Neural cell (in vitro differentiated cells): ENCODE measurements around the gene TICRR. TPM values are rescaled to one million over a fixed set of nuclear protein-coding genes. Genes with fewer than 3 reads are reported as not detected.

ENCODE experiments used
- H2AFZ ChIP-seq: fragments of 200-600, 300-800 bp; sonication (generic), shearing (Covaris generic); 2 replicates; pipeline ENCODE4 v1.6.0; 2014; ENCODE audit warnings: low read depth, mild to moderate bottlenecking, antibody characterized with exemption, low read length, moderate library complexity
- H3F3A ChIP-seq: fragments of 200-600 bp; shearing (Covaris generic); 2 replicates; pipeline ENCODE4 v1.6.1; 2016; ENCODE audit warnings: mild to moderate bottlenecking, moderate library complexity, mixed read lengths, antibody characterized with exemption, low read length; ENCODE audit not compliant: insufficient read depth, poor library complexity, severe bottlenecking
- H3K27ac ChIP-seq: fragments of 200-600, 300-800 bp; sonication (generic), shearing (Covaris generic); 2 replicates; pipeline ENCODE4 v1.5.1; 2014; ENCODE audit warnings: mild to moderate bottlenecking, low read length, moderate library complexity
- H3K27me3 ChIP-seq: fragments of 300-800, 200-600 bp; sonication (generic), shearing (Covaris generic); 2 replicates; pipeline ENCODE4 v1.6.0; 2014; ENCODE audit warnings: mild to moderate bottlenecking, low read depth, low read length, moderate library complexity; ENCODE audit not compliant: insufficient read depth
- H3K36me3 ChIP-seq: fragments of 300-800, 200-600 bp; sonication (generic), shearing (Covaris generic); 2 replicates; pipeline ENCODE4 v1.5.1; 2014; ENCODE audit warnings: mild to moderate bottlenecking, antibody characterized with exemption, low read length, moderate library complexity; ENCODE audit not compliant: insufficient read depth
- H3K4me2 ChIP-seq: fragments of 300-800, 200-600 bp; sonication (generic), shearing (Covaris generic); 2 replicates; pipeline ENCODE4 v1.6.0; 2014; ENCODE audit warnings: mild to moderate bottlenecking, low read length
- H3K4me3 ChIP-seq: fragments of 300-800, 200-600 bp; sonication (generic), shearing (Covaris generic); 2 replicates; pipeline ENCODE4 v1.5.1; 2014; ENCODE audit warnings: mild to moderate bottlenecking, low read length, moderate library complexity
- H3K79me2 ChIP-seq: fragments of 200-600 bp; shearing (Covaris generic); replicated peaks from 2 replicates; pipeline ENCODE4 v1.6.0; 2014; ENCODE audit warnings: mild to moderate bottlenecking, low read length, moderate library complexity; ENCODE audit not compliant: insufficient read depth
- H3K9ac ChIP-seq: fragments of 300-800, 200-600 bp; sonication (generic), shearing (Covaris generic); 2 replicates; pipeline ENCODE4 v1.6.1; 2016; ENCODE audit warnings: mild to moderate bottlenecking, low read length, mixed read lengths
- H3K9me2 ChIP-seq: fragments of 200-600 bp; shearing (Covaris generic); 2 replicates; pipeline ENCODE4 v1.6.1; 2016; ENCODE audit warnings: mild to moderate bottlenecking, low read length, mixed read lengths; ENCODE audit not compliant: insufficient read depth
- H3K9me3 ChIP-seq: fragments of 200-600, 300-800 bp; sonication (generic), shearing (Covaris generic); 2 replicates; pipeline ENCODE4 v1.6.1; 2016; ENCODE audit warnings: mild to moderate bottlenecking, mixed run types, low read length, moderate library complexity, mixed read lengths
- H4K20me1 ChIP-seq: fragments of 200-600 bp; shearing (Covaris generic); 2 replicates; pipeline ENCODE4 v1.6.1; 2016; ENCODE audit warnings: mild to moderate bottlenecking, mixed run types; ENCODE audit not compliant: insufficient read depth
- CTCF ChIP-seq: fragments of 450-650 bp; IDR thresholded peaks from 2 replicates; pipeline ENCODE4 v1.5.1; 2014; ENCODE audit warnings: antibody characterized with exemption, mild to moderate bottlenecking, moderate library complexity; ENCODE audit not compliant: poor library complexity, severe bottlenecking
- EP300 ChIP-seq: fragments of 450-650 bp; conservative IDR thresholded peaks from 2 replicates; pipeline ENCODE4 v1.6.1; 2014; ENCODE audit warnings: antibody characterized with exemption, mild to moderate bottlenecking, moderate library complexity; ENCODE audit not compliant: poor library complexity, severe bottlenecking
- EZH2 ChIP-seq: fragments of 200-600, 300-800 bp; shearing (Covaris generic), sonication (generic); IDR thresholded peaks from 2 replicates; pipeline ENCODE4 v1.6.1; 2014; ENCODE audit warnings: antibody characterized with exemption, low read length, borderline replicate concordance, mild to moderate bottlenecking; ENCODE audit not compliant: insufficient read depth, poor library complexity, severe bottlenecking
- MXI1 ChIP-seq: fragments of 450-650 bp; conservative IDR thresholded peaks from 2 replicates; pipeline ENCODE4 v1.6.1; 2014; ENCODE audit warnings: antibody characterized with exemption, mild to moderate bottlenecking; ENCODE audit not compliant: poor library complexity, severe bottlenecking
- POLR2AphosphoS5 ChIP-seq: IDR thresholded peaks from 2 replicates; pipeline ENCODE4 v1.6.1; 2012
- RAD21 ChIP-seq: fragments of 450-650 bp; conservative IDR thresholded peaks from 2 replicates; pipeline ENCODE4 v1.6.1; 2014; ENCODE audit warnings: antibody characterized with exemption, mild to moderate bottlenecking, moderate library complexity
- SMC3 ChIP-seq: fragments of 450-650 bp; conservative IDR thresholded peaks from 2 replicates; pipeline ENCODE4 v1.6.1; 2014; ENCODE audit warnings: antibody characterized with exemption, mild to moderate bottlenecking, moderate library complexity; ENCODE audit not compliant: poor library complexity
- TAF1 ChIP-seq: IDR thresholded peaks from 2 replicates; pipeline ENCODE4 v1.6.1; 2012; ENCODE audit warnings: low read depth
- polyA plus RNA-seq: library from polyadenylated mRNA; depleted of rRNA; stranded (reverse); fragments of >200 nt; gene quantifications from 2 replicates; pipeline ENCODE4 v1.2.3, GENCODE V29; 2014
- TF ChIP-seq, protein P1 (sequence below): IDR thresholded peaks from 2 replicates; pipeline ENCODE4 v1.6.1; 2012; ENCODE audit warnings: borderline replicate concordance

TICRR gene
- polyA plus RNA-seq, 1 donor from 2014 or later: 0.36 TPM

DNA sequence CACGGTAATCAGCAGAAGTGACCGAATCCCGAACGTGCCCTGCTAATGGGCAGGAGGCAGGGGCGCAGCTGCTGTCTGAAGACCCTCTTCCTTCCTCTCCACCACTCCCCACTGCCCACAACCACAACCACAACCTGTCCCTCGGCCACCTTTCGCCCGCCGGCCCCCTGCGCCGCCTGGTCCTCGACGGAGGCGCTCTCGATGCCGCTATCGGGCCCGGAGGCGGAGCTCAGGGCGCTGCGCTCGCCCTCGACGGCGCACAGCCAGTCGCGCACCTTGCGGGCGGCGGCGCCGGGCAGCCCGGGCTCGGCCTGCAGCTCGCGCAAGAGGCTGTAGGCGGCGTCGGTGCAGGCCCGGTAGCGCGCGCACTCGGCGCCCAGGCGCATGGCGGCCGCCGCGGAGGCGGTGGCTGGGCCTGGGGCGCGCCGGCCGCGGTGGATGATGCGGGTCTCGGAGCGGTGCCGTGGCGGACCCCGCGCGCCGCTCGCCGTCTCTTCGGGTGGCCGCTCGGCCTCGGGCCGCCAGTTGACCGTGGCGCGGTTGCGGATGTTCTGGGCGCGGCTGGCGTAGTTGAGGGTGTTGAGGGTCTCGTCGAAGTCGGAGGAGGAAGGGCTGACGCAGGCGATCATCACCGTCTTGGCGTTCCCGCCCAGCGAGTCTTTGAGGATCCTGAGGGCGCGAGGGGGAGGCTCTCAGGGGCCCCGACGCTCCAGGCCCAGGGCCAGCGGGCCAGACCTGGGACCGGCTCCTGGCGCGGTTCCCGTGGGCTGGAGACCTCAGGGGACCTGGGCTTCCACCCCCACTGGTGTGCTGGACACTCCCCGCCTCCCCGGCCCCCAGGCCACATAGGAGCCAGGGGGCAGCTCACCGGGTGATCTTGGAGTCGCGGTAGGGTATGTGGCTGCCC, 73.1 kb downstream of the TICRR start:
- TF ChIP-seq EZH2 (no peak), RAD21 (no peak), CTCF (no peak), TAF1 (no peak), POLR2AphosphoS5 (no peak), EP300 (no peak), MXI1 (no peak), SMC3 (no peak)
- TF ChIP-seq, protein P1, sequence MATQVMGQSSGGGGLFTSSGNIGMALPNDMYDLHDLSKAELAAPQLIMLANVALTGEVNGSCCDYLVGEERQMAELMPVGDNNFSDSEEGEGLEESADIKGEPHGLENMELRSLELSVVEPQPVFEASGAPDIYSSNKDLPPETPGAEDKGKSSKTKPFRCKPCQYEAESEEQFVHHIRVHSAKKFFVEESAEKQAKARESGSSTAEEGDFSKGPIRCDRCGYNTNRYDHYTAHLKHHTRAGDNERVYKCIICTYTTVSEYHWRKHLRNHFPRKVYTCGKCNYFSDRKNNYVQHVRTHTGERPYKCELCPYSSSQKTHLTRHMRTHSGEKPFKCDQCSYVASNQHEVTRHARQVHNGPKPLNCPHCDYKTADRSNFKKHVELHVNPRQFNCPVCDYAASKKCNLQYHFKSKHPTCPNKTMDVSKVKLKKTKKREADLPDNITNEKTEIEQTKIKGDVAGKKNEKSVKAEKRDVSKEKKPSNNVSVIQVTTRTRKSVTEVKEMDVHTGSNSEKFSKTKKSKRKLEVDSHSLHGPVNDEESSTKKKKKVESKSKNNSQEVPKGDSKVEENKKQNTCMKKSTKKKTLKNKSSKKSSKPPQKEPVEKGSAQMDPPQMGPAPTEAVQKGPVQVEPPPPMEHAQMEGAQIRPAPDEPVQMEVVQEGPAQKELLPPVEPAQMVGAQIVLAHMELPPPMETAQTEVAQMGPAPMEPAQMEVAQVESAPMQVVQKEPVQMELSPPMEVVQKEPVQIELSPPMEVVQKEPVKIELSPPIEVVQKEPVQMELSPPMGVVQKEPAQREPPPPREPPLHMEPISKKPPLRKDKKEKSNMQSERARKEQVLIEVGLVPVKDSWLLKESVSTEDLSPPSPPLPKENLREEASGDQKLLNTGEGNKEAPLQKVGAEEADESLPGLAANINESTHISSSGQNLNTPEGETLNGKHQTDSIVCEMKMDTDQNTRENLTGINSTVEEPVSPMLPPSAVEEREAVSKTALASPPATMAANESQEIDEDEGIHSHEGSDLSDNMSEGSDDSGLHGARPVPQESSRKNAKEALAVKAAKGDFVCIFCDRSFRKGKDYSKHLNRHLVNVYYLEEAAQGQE: no peak
- no peak overlapping the region for H3K4me2 ChIP-seq
- no peaks in the 10 kb centered on the region for H3F3A ChIP-seq
- H3K79me2 ChIP-seq: no peaks in the 10 kb centered on the region
- no peaks in the 10 kb centered on the region for H3K9me3 ChIP-seq
- no peaks in the 10 kb centered on the region for H4K20me1 ChIP-seq
- no peaks in the 10 kb centered on the region for H3K27me3 ChIP-seq
- H3K4me3 ChIP-seq: no peak overlapping the region
- no peaks in the 10 kb centered on the region for H3K9me2 ChIP-seq
- H3K36me3 ChIP-seq: no peaks in the 10 kb centered on the region
- no peak overlapping the region for H2AFZ ChIP-seq
- H3K9ac ChIP-seq: no peak overlapping the region
- no peak overlapping the region for H3K27ac ChIP-seq

GRCh38 chr15:89649013-89649625, 73.8 kb downstream of the TICRR start:
- Histone ChIP-seq H3K4me2 (no peak overlapping the region), H3K9ac (no peak overlapping the region), H3K9me3 (no peaks in the 10 kb centered on the region), H3K9me2 (no peaks in the 10 kb centered on the region), H3K27ac (no peak overlapping the region), H4K20me1 (no peaks in the 10 kb centered on the region), H3K36me3 (no peaks in the 10 kb centered on the region), H2AFZ (no peak overlapping the region), H3K27me3 (no peaks in the 10 kb centered on the region), H3K4me3 (no peak overlapping the region), H3K79me2 (no peaks in the 10 kb centered on the region), H3F3A (no peaks in the 10 kb centered on the region)
- TF ChIP-seq MXI1: no peak
- no peak for TF ChIP-seq EP300
- TF ChIP-seq EZH2: no peak
- no peak for TF ChIP-seq CTCF
- TF ChIP-seq, protein P1: no peak
- no peak for TF ChIP-seq RAD21
- no peak for TF ChIP-seq TAF1
- no peak for TF ChIP-seq POLR2AphosphoS5
- TF ChIP-seq SMC3: no peak
